Endothelial cell of umbilical vein (primary cell): ENCODE results near the gene CMTR1. TPM values are rescaled to one million over a fixed set of nuclear protein-coding genes. Genes with fewer than 3 reads are reported as not detected.

Experiments
- BruUV-seq: library from RNA; stranded (reverse); fragments of 400-500 nt; replicated peaks from 2 replicates; lab custom pipeline; 2021; lab: Mats Ljungman, UMichigan
- CTCF ChIA-PET: fragments of 300-600, 350-600 bp; sonication (Branson Sonifier 250); formaldehyde crosslinking; loops from one replicate; lab custom pipeline; 2021; ENCODE audit warnings: antibody characterized with exemption, inconsistent platforms; lab: Charles Lee
- POLR2A ChIA-PET: fragments of 300-600, 350-600 bp; sonication (Branson Sonifier 250); formaldehyde crosslinking; loops from one replicate; lab custom pipeline; 2021; ENCODE audit warnings: antibody characterized with exemption, inconsistent platforms; lab: Charles Lee
- DNase-seq: peaks from one replicate; pipeline ENCODE4 v3.0.0-alpha.2; 2011; ENCODE audit warnings: low read depth, low spot score
- FAIRE-seq: peaks from 2 replicates; lab custom pipeline; 2011; peaks lifted over from hg19 to GRCh38; lab: Jason Lieb, UNC
- H2AFZ ChIP-seq: 2 replicates; pipeline ENCODE4 v1.6.0; 2012; ENCODE audit warnings: low read depth, low read length, control low read depth, inconsistent platforms
- H3K27ac ChIP-seq: 2 replicates; pipeline ENCODE4 v1.5.1; 2011; ENCODE audit warnings: low read depth, mild to moderate bottlenecking, control low read depth, low read length, moderate library complexity; ENCODE audit not compliant: insufficient read depth
- H3K27me3 ChIP-seq, 2 experiments: 2 replicates each; pipeline versions ENCODE4 v1.6.0 to v1.6.1; 2011; ENCODE audit warnings: low read length in 2 of 2, mixed read lengths in 1 of 2; ENCODE audit not compliant: control insufficient read depth in 2 of 2, insufficient read depth in 2 of 2
- H3K36me3 ChIP-seq, 2 experiments: 2 replicates in 1 of 2; 3 replicates in 1 of 2; pipeline ENCODE4 v1.5.1; 2011; ENCODE audit warnings: low read length in 2 of 2, mild to moderate bottlenecking in 1 of 2, moderate library complexity in 1 of 2; ENCODE audit not compliant: control insufficient read depth in 2 of 2, insufficient read depth in 2 of 2; ENCODE audit errors: extremely low read depth in 1 of 2
- H3K4me1 ChIP-seq: 3 replicates; pipeline ENCODE4 v1.5.1; 2011; ENCODE audit warnings: mild to moderate bottlenecking, low read length; ENCODE audit not compliant: control insufficient read depth, insufficient read depth; ENCODE audit errors: extremely low read depth
- H3K4me2 ChIP-seq: 2 replicates; pipeline ENCODE4 v1.6.1; 2011; ENCODE audit warnings: low read length, control low read depth, mixed read lengths; ENCODE audit not compliant: insufficient read depth
- H3K4me3 ChIP-seq, 3 experiments: fragments of 200-600 bp in 1 of 3; sonication (generic), shearing (Covaris generic) in 1 of 3; replicated peaks in 1 of 3; 2 replicates each; pipeline ENCODE4 v1.5.1; 2011 to 2016; ENCODE audit warnings: control low read depth in 3 of 3, low read length in 3 of 3, mild to moderate bottlenecking in 2 of 3, inconsistent platforms in 1 of 3, low read depth in 1 of 3, moderate library complexity in 1 of 3; ENCODE audit not compliant: insufficient read depth in 1 of 3
- H3K79me2 ChIP-seq: 2 replicates; pipeline ENCODE4 v1.6.0; 2012; ENCODE audit warnings: low read length, inconsistent platforms; ENCODE audit not compliant: control insufficient read depth, insufficient read depth
- H3K9ac ChIP-seq: replicated peaks from 2 replicates; pipeline ENCODE3; 2011; ENCODE audit warnings: low read length, control low read depth; ENCODE audit not compliant: insufficient read depth; ENCODE audit errors: extremely low read depth
- H3K9me1 ChIP-seq: replicated peaks from 3 replicates; pipeline ENCODE4 v1.6.0; 2011; ENCODE audit warnings: mild to moderate bottlenecking, low read length; ENCODE audit not compliant: control insufficient read depth, insufficient read depth; ENCODE audit errors: extremely low read depth
- H3K9me3 ChIP-seq: replicated peaks from 2 replicates; pipeline ENCODE4 v1.5.1; 2012; ENCODE audit warnings: low read length, inconsistent platforms; ENCODE audit not compliant: control insufficient read depth, insufficient read depth
- H4K20me1 ChIP-seq: replicated peaks from 2 replicates; pipeline ENCODE3; 2011; ENCODE audit warnings: mild to moderate bottlenecking, low read length; ENCODE audit not compliant: control insufficient read depth, insufficient read depth; ENCODE audit errors: extremely low read depth
- EZH2 ChIP-seq: IDR thresholded peaks from 2 replicates; pipeline ENCODE4 v1.6.1; 2012; ENCODE audit warnings: borderline replicate concordance, low read depth, mild to moderate bottlenecking, moderate library complexity, low read length, inconsistent platforms; ENCODE audit not compliant: severe bottlenecking
- FOS ChIP-seq: IDR thresholded peaks from 2 replicates; pipeline ENCODE4 v1.6.1; 2011; ENCODE audit warnings: mild to moderate bottlenecking, low read length, moderate library complexity, borderline replicate concordance; ENCODE audit not compliant: insufficient read depth
- GATA2 ChIP-seq: IDR thresholded peaks from 2 replicates; pipeline ENCODE4 v1.7.0; 2011; ENCODE audit warnings: low read depth, mild to moderate bottlenecking, moderate library complexity, mixed read lengths, low read length; ENCODE audit not compliant: insufficient read length, insufficient read depth
- JUN ChIP-seq: IDR thresholded peaks from 2 replicates; pipeline ENCODE4 v1.6.1; 2011; ENCODE audit warnings: borderline replicate concordance, low read depth; ENCODE audit not compliant: insufficient read length, insufficient read depth
- MYC ChIP-seq: IDR thresholded peaks from one replicate; pipeline ENCODE4 v1.6.1; 2011; ENCODE audit warnings: mild to moderate bottlenecking, low read depth, low read length
- POLR2A ChIP-seq: IDR thresholded peaks from 2 replicates; pipeline ENCODE4 v1.6.1; 2012; ENCODE audit warnings: low read depth, mild to moderate bottlenecking, control low read depth, low read length
- POLR2AphosphoS5 ChIP-seq: IDR thresholded peaks from 2 replicates; pipeline ENCODE4 v1.6.1; 2012; ENCODE audit warnings: low read depth, mild to moderate bottlenecking, control low read depth, low read length, moderate library complexity; ENCODE audit not compliant: insufficient read depth
- dilution Hi-C: fragments of 300-500 bp; cut with MboI; formaldehyde crosslinking; loops from one replicate; pipeline ENCODE4 v1.15.0; 2019; ENCODE audit warnings: low sequenced_read_pairs; ENCODE audit not compliant: extremely low pct_ligation_motif_present
- intact Hi-C: fragments of 100-400 bp; cut with micrococcal nuclease; formaldehyde crosslinking; loops from one replicate; pipeline ENCODE4 v1.10.0; 2022
- polyA plus RNA-seq, 4 experiments: library from polyadenylated mRNA; depleted of rRNA in 3 of 4; stranded (reverse) in 3 of 4; unstranded in 1 of 4; fragments of >200 nt; gene quantifications; 2 replicates each; pipeline versions ENCODE4 v1.2.1 to v1.2.3, GENCODE V29; 2011 to 2012; ENCODE audit warnings: missing spikeins in 1 of 4
- total RNA-seq: library from RNA; stranded (reverse); gene quantifications from 2 replicates; pipeline ENCODE4 v1.2.3, GENCODE V29; 2021
- TF ChIP-seq, protein P1 (sequence below): IDR thresholded peaks from 2 replicates; pipeline ENCODE4 v1.6.1; 2011; ENCODE audit not compliant: insufficient read depth, insufficient read length
- TF ChIP-seq, protein P2 (sequence below), 2 donors: IDR thresholded peaks; 1 replicate in 1 of 2; 2 replicates in 1 of 2; pipeline ENCODE4 v1.5.1; 2011; ENCODE audit warnings: low read length in 2 of 2, mild to moderate bottlenecking in 2 of 2, moderate library complexity in 2 of 2, control low read depth in 1 of 2, inconsistent platforms in 1 of 2, low read depth in 1 of 2; ENCODE audit not compliant: insufficient read depth in 1 of 2; ENCODE audit errors: extremely low read depth in 1 of 2

Gene CMTR1
- total and polyA plus RNA-seq, 2 donors (not counting 3 experiments of a cell fraction or from before 2014, with no cell fraction given) = 19.5 to 38.0 TPM

DNA sequence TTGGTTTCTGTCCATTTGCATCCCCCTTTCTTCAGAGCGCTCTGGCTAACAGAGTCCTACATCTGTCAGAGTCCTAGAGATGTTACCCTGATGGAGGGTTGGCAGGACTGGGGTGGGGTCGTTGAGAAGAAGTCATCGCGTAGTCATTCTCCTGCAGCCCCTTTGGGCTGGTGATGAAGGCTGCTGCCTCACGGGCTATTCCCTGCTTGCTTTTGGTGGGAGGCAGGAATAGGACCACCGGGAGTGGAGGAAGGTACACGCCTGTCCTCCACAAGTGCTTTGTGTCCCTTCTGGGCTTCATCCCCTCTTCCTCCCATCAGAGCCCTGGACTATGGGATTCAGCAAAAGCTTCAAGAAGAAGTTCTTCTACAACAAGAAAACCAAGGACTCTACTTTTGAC lies 45.8 kb downstream of the CMTR1 start:
- no peak overlapping the region for H3K4me2 ChIP-seq
- FAIRE-seq = no peak
- no peaks in the 10 kb centered on the region for H3K9me1 ChIP-seq
- no peak overlapping the region for H3K9ac ChIP-seq
- no peaks in the 10 kb centered on the region for H3K9me3 ChIP-seq
- no peaks in the 10 kb centered on the region for H3K27me3 ChIP-seq
- intact Hi-C loops = no loop called here
- no peaks in the 10 kb centered on the region for H4K20me1 ChIP-seq
- dilution Hi-C loops = no loop called here
- H2AFZ ChIP-seq = no peak overlapping the region
- no peaks in the 10 kb centered on the region for H3K79me2 ChIP-seq
- no TSS peak for BruUV-seq
- TF ChIP-seq, protein P1, sequence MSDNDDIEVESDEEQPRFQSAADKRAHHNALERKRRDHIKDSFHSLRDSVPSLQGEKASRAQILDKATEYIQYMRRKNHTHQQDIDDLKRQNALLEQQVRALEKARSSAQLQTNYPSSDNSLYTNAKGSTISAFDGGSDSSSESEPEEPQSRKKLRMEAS = no peak
- TF ChIP-seq, protein P2, sequence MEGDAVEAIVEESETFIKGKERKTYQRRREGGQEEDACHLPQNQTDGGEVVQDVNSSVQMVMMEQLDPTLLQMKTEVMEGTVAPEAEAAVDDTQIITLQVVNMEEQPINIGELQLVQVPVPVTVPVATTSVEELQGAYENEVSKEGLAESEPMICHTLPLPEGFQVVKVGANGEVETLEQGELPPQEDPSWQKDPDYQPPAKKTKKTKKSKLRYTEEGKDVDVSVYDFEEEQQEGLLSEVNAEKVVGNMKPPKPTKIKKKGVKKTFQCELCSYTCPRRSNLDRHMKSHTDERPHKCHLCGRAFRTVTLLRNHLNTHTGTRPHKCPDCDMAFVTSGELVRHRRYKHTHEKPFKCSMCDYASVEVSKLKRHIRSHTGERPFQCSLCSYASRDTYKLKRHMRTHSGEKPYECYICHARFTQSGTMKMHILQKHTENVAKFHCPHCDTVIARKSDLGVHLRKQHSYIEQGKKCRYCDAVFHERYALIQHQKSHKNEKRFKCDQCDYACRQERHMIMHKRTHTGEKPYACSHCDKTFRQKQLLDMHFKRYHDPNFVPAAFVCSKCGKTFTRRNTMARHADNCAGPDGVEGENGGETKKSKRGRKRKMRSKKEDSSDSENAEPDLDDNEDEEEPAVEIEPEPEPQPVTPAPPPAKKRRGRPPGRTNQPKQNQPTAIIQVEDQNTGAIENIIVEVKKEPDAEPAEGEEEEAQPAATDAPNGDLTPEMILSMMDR (IDR thresholded peaks at IDR 0.05; ENCODE audit: extremely low read depth in 1 of 2, insufficient read depth in 1 of 2, low read depth in 1 of 2, low read length in 2 of 2) = no peak
- TF ChIP-seq MYC = no peak
- no peak for TF ChIP-seq JUN
- no peak for TF ChIP-seq FOS
- no peak for TF ChIP-seq GATA2
- TF ChIP-seq POLR2AphosphoS5 = no peak
- no peak for TF ChIP-seq POLR2A
- no peak for TF ChIP-seq EZH2
- CTCF ChIA-PET = interaction anchor here (0.6 to 1.1 kb wide), 2 partner anchors 87 to 153 kb away, joined by 3 read pairs; no protein-coding TSS in a partner anchor
- H3K4me1 ChIP-seq = no peaks in the 10 kb centered on the region
- DNase-seq = no peak
- H3K27ac ChIP-seq = no peak overlapping the region
- H3K36me3 ChIP-seq = peaks cover 5 to 49% of the 10 kb centered on the region in 2 experiments
- no peak overlapping the region for H3K4me3 ChIP-seq
- POLR2A ChIA-PET = no interaction called here
